CD4-positive, CD25-positive, alpha-beta regulatory T cell (primary cell): ENCODE results near the gene DEF6. TPM values are rescaled to one million over a fixed set of nuclear protein-coding genes. Genes with fewer than 3 reads are reported as not detected.
"Not testable (repeated sequence)": the region's sequence is repeated elsewhere in the genome, so short reads cannot be mapped to it uniquely, and the experiment has no call there.

ENCODE experiments used
- ATAC-seq, 2 donors: fragments of 150-1000 bp; cut with Tn5 transposase; one replicate each; pipeline ENCODE4 v1.10.0; 2021; ENCODE audit warnings: low read depth in 2 of 2, moderate number of reproducible peaks in 2 of 2, moderate library complexity in 1 of 2
- DNase-seq, 3 donors: peaks; one replicate each; pipeline versions ENCODE4 v3.0.0 to v3.0.0-alpha.2; 2012 to 2022; ENCODE audit warnings: mixed read lengths in 1 of 3
- H3K27ac ChIP-seq: one replicate; pipeline ENCODE4 v1.7.0; 2013; ENCODE audit warnings: mild to moderate bottlenecking, low read length; ENCODE audit not compliant: insufficient read depth, poor library complexity, severe bottlenecking
- H3K27me3 ChIP-seq: one replicate; pipeline ENCODE4 v1.7.0; 2013; ENCODE audit warnings: low read length; ENCODE audit not compliant: control insufficient read depth, insufficient read depth
- H3K36me3 ChIP-seq: one replicate; pipeline ENCODE4 v1.7.0; 2013; ENCODE audit warnings: mild to moderate bottlenecking, low read length, moderate library complexity; ENCODE audit not compliant: control insufficient read depth, insufficient read depth
- H3K4me1 ChIP-seq: 2 replicates; pipeline ENCODE4 v1.7.0; 2013; ENCODE audit warnings: mild to moderate bottlenecking, low read length; ENCODE audit not compliant: insufficient read depth, control insufficient read depth, poor library complexity, severe bottlenecking
- H3K4me3 ChIP-seq: one replicate; pipeline ENCODE4 v1.7.0; 2013; ENCODE audit warnings: low read depth, mild to moderate bottlenecking, low read length, moderate library complexity
- H3K9me3 ChIP-seq, 2 experiments: 1 replicate in 1 of 2; 2 replicates in 1 of 2; pipeline ENCODE4 v1.7.0; 2013; ENCODE audit warnings: low read length in 2 of 2, mild to moderate bottlenecking in 1 of 2, moderate library complexity in 1 of 2; ENCODE audit not compliant: control insufficient read depth in 2 of 2
- H3K27ac Mint-ChIP-seq, 3 donors: one replicate each; pipeline ENCODE4 v1.8.0; 2020 to 2022; ENCODE audit warnings: mild to moderate bottlenecking in 3 of 3, mixed read lengths in 3 of 3, moderate library complexity in 2 of 3
- H3K27me3 Mint-ChIP-seq: one replicate; pipeline ENCODE4 v1.8.0; 2022; ENCODE audit warnings: mild to moderate bottlenecking, mixed read lengths
- H3K36me3 Mint-ChIP-seq: one replicate; pipeline ENCODE4 v1.8.0; 2020; ENCODE audit warnings: mixed read lengths
- H3K4me1 Mint-ChIP-seq, 4 donors: one replicate each; pipeline ENCODE4 v1.8.0; 2020 to 2022; ENCODE audit warnings: mixed read lengths in 4 of 4, mild to moderate bottlenecking in 1 of 4
- H3K4me3 Mint-ChIP-seq, 4 donors: one replicate each; pipeline ENCODE4 v1.8.0; 2020 to 2022; ENCODE audit warnings: mild to moderate bottlenecking in 4 of 4, mixed read lengths in 4 of 4, moderate library complexity in 3 of 4
- H3K9me3 Mint-ChIP-seq, 7 donors: one replicate each; pipeline ENCODE4 v1.8.0; 2020 to 2022; ENCODE audit warnings: mixed read lengths in 7 of 7, mild to moderate bottlenecking in 3 of 7, moderate library complexity in 2 of 7
- polyA plus RNA-seq, 4 donors: library from polyadenylated mRNA; unstranded; fragments of 300-500 nt; fragmentation: Illumina TruSeq; gene quantifications; one replicate each; pipeline ENCODE4 v1.2.3, GENCODE V29; 2021
- total RNA-seq: library from RNA; stranded (reverse); gene quantifications from one replicate; pipeline ENCODE4 v1.2.3, GENCODE V29; 2022

Gene DEF6
- total and polyA plus RNA-seq, 5 donors from 2014 or later: 134 to 247 (median 141) TPM

GRCh38 chr6:35327349-35328027 is 29.9 kb downstream of the DEF6 start:
- ATAC-seq (peak; percentile 87 to 90), DNase-seq (peak; percentile 58 to 83 (median 77))
- peaks cover 25% of the 10 kb centered on the region for H3K36me3 ChIP-seq
- no peak overlapping the region for H3K27ac ChIP-seq
- peaks cover 17% of the 10 kb centered on the region for H3K4me1 ChIP-seq
- H3K27ac Mint-ChIP-seq: peak overlapping the region; percentile 62 to 87 (median 80)
- peak overlapping the region in 2 of 4 donors; percentile 3 to 43 for H3K4me3 Mint-ChIP-seq
- H3K4me1 Mint-ChIP-seq: peaks cover 10 to 29% (median 16%) of the 10 kb centered on the region in 4 donors
- H3K27me3 Mint-ChIP-seq: no peaks in the 10 kb centered on the region
- H3K4me3 ChIP-seq: peak overlapping the region; percentile 7
- H3K36me3 Mint-ChIP-seq: peaks cover 22% of the 10 kb centered on the region
- no peaks in the 10 kb centered on the region for H3K27me3 ChIP-seq
- peaks cover 0 to 3% (median 0%) of the 10 kb centered on the region in 7 donors for H3K9me3 Mint-ChIP-seq
- no peaks in the 10 kb centered on the region for H3K9me3 ChIP-seq

GRCh38 chr6:35328108-35328723 is 30.6 kb downstream of the DEF6 start:
- Histone ChIP-seq H3K4me1 (peaks cover 20% of the 10 kb centered on the region), H3K9me3 (no peaks in the 10 kb centered on the region), H3K4me3 (no peak overlapping the region), H3K36me3 (peaks cover 18% of the 10 kb centered on the region), H3K27me3 (no peaks in the 10 kb centered on the region), H3K27ac (no peak overlapping the region)
- peaks cover 9 to 34% (median 20%) of the 10 kb centered on the region in 4 donors for H3K4me1 Mint-ChIP-seq
- H3K4me3 Mint-ChIP-seq: no peak overlapping the region
- H3K27ac Mint-ChIP-seq: peak overlapping the region in 1 of 3 donors; percentile 68
- ATAC-seq: no peak
- DNase-seq: no peak
- no peaks in the 10 kb centered on the region for H3K27me3 Mint-ChIP-seq
- H3K36me3 Mint-ChIP-seq: peaks cover 21% of the 10 kb centered on the region
- H3K9me3 Mint-ChIP-seq: peaks cover 0 to 3% (median 0%) of the 10 kb centered on the region in 7 donors

DNA sequence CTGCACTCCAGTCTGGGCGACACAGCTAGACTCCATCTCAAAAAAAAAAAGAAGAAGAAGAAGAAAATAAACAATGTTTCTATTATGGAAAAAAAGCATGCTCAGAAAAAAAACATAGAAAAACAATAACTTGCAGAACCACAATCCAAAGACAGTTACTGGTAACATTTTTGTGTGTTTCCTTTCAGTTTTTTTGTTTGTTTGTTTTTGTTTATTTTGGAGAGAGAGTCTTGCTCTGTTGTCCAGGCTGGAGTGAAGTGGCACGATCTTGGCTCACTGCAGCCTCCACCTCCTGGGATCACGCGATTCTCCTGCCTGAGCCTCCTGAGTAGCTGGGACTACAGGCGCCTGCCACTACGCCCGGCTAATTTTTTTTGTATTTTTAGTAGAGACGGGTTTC is 31.3 kb downstream of the DEF6 start:
- DNase-seq, H3K9me3 ChIP-seq, ATAC-seq, H3K27ac ChIP-seq, H3K27me3 ChIP-seq, H3K9me3 Mint-ChIP-seq, H3K4me3 ChIP-seq, H3K27ac Mint-ChIP-seq, H3K27me3 Mint-ChIP-seq, H3K4me3 Mint-ChIP-seq: not testable (repeated sequence)
- peaks cover 15% of the 10 kb centered on the region for H3K36me3 ChIP-seq
- peaks cover 20% of the 10 kb centered on the region for H3K4me1 ChIP-seq
- Mint-ChIP-seq H3K36me3 (peaks cover 24% of the 10 kb centered on the region), H3K4me1 (peaks cover 9 to 39% (median 20%) of the 10 kb centered on the region in 4 donors)

DNA sequence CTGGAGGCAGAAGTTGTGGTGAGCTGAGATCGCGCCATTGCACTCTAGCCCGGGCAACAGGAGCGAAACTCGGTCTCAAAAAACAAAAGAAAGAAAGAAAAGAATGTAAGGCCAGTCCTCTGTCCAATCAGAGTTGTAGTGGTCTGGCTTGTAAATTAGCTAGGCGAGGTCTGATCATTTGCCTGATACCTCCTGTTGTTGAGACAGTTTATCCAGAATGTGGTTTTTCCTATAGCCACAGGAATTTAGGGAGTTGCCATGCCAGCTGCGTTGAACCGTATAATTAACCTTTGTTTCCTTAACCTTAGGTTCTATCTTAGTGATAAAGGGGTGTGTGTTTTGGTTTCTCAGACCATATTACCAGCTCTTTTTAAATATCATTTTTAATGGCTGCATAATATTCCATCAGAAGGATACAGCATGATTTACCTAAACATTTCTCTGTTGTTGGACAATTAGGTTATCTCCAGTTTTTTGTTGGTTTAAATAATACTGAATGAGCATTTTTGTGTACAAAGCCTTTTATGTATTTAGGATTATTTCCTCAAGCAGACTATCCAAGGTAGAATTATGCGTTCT is 33.0 kb downstream of the DEF6 start:
- Mint-ChIP-seq H3K9me3 (peaks cover 0 to 18% (median 0%) of the 10 kb centered on the region in 7 donors), H3K27ac (peak overlapping the region in 1 of 3 donors; percentile 26), H3K4me1 (peaks cover 9 to 41% (median 20%) of the 10 kb centered on the region in 4 donors), H3K36me3 (peaks cover 29% of the 10 kb centered on the region), H3K27me3 (no peaks in the 10 kb centered on the region), H3K4me3 (no peak overlapping the region)
- peaks cover 6% of the 10 kb centered on the region for H3K36me3 ChIP-seq
- ATAC-seq: no peak
- no peaks in the 10 kb centered on the region for H3K9me3 ChIP-seq
- H3K27ac ChIP-seq: no peak overlapping the region
- no peaks in the 10 kb centered on the region for H3K27me3 ChIP-seq
- H3K4me1 ChIP-seq: peaks cover 20% of the 10 kb centered on the region
- H3K4me3 ChIP-seq: no peak overlapping the region
- DNase-seq: no peak

- H3K9me3 Mint-ChIP-seq: peaks cover 0 to 22% (median 0%) of the 10 kb centered on the region in 7 donors
- peak; percentile 75 to 82 for ATAC-seq
- peak overlapping the region in 3 of 4 donors; percentile 46 to 73 (median 57) for H3K4me3 Mint-ChIP-seq
- H3K27ac ChIP-seq, H3K27me3 ChIP-seq, H3K36me3 ChIP-seq, H3K9me3 ChIP-seq, H3K27me3 Mint-ChIP-seq, H3K4me3 ChIP-seq: not testable (repeated sequence)
- H3K4me1 Mint-ChIP-seq: peaks cover 9 to 45% (median 21%) of the 10 kb centered on the region in 4 donors
- DNase-seq: peak; percentile 60 to 91 (median 78)
- H3K36me3 Mint-ChIP-seq: peaks cover 28% of the 10 kb centered on the region
- peaks cover 14% of the 10 kb centered on the region for H3K4me1 ChIP-seq
- peak overlapping the region; percentile 52 to 67 (median 65) for H3K27ac Mint-ChIP-seq
These were observed 34.7 kb downstream of the DEF6 start for GRCh38 chr6:35332074-35332887.

DNA sequence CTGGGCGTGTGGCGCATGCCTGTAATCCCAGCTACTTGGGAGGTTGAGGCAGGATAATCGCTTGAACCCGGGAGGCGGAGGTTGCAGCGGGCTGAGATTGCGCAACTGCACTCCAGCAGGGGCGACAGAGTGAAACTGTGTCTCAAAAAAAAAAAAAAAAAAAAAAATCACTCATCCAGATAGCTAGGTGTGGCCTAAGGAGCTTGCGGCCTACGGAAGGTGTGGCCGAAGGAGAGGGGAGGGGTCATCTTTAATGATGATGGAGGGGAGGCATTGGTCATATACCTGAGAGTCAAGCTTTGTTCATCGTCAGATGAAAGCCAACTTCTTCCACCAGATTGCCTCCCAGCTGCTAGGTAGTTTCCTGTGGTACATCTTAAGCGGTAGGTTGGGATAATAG is 43.9 kb downstream of the DEF6 start:
- H3K27me3 ChIP-seq: no peaks in the 10 kb centered on the region
- Mint-ChIP-seq H3K27me3 (no peaks in the 10 kb centered on the region), H3K4me3 (peak overlapping the region in 1 of 4 donors; percentile 98), H3K27ac (peak overlapping the region in 2 of 3 donors; percentile 51 to 93), H3K4me1 (peaks cover 4 to 55% (median 41%) of the 10 kb centered on the region in 4 donors), H3K9me3 (peaks cover 0 to 3% (median 0%) of the 10 kb centered on the region in 7 donors), H3K36me3 (peaks cover 17% of the 10 kb centered on the region)
- H3K4me1 ChIP-seq: peaks cover 40% of the 10 kb centered on the region
- H3K9me3 ChIP-seq: no peaks in the 10 kb centered on the region
- no peak overlapping the region for H3K4me3 ChIP-seq
- no peak for DNase-seq
- peaks cover 6% of the 10 kb centered on the region for H3K36me3 ChIP-seq
- H3K27ac ChIP-seq: no peak overlapping the region
- no peak for ATAC-seq
